OCI-LY1 (cell line): ENCODE results near the gene OR52M1.
"Not testable (repeated sequence)": the region's sequence is repeated elsewhere in the genome, so short reads cannot be mapped to it uniquely, and the experiment has no call there.

Experiments used
- H2AFZ ChIP-seq: fragments of 200-600 bp; sonication (generic), shearing (Covaris generic); 2 replicates; pipeline ENCODE4 v1.6.0; 2014; ENCODE audit warnings: antibody characterized with exemption, mild to moderate bottlenecking, low read length
- H3F3A ChIP-seq: fragments of 200-600 bp; sonication (generic), shearing (Covaris generic); 2 replicates; pipeline ENCODE4 v1.6.0; 2014; ENCODE audit warnings: mild to moderate bottlenecking, antibody characterized with exemption, low read length, moderate library complexity; ENCODE audit not compliant: insufficient read depth
- H3K27ac ChIP-seq: fragments of 200-600 bp; sonication (generic); 2 replicates; pipeline ENCODE4 v1.5.1; 2014; ENCODE audit warnings: low read length, mixed run types, mild to moderate bottlenecking, low read depth; ENCODE audit not compliant: poor library complexity, severe bottlenecking
- H3K27me3 ChIP-seq: fragments of 200-600 bp; sonication (generic); 2 replicates; pipeline ENCODE4 v1.6.0; 2014; ENCODE audit warnings: antibody characterized with exemption, mild to moderate bottlenecking, low read length, moderate library complexity; ENCODE audit not compliant: insufficient read depth
- H3K36me3 ChIP-seq: fragments of 200-600 bp; sonication (generic); 2 replicates; pipeline ENCODE4 v1.6.1; 2014; ENCODE audit warnings: mild to moderate bottlenecking, antibody characterized with exemption, low read length, moderate library complexity, mixed read lengths; ENCODE audit not compliant: insufficient read depth
- H3K4me1 ChIP-seq: fragments of 200-600 bp; sonication (generic); 2 replicates; pipeline ENCODE4 v1.5.1; 2014; ENCODE audit warnings: mild to moderate bottlenecking, low read length, moderate library complexity; ENCODE audit not compliant: insufficient read depth, severe bottlenecking
- H3K4me2 ChIP-seq: fragments of 200-600 bp; sonication (generic), shearing (Covaris generic); 2 replicates; pipeline ENCODE4 v1.6.1; 2014; ENCODE audit warnings: low read length
- H3K4me3 ChIP-seq: fragments of 200-600 bp; sonication (generic); 2 replicates; pipeline ENCODE4 v1.5.1; 2014; ENCODE audit warnings: low read length, low read depth, mild to moderate bottlenecking, mixed read lengths; ENCODE audit not compliant: poor library complexity, severe bottlenecking
- H3K79me2 ChIP-seq: fragments of 200-600 bp; shearing (Covaris generic); 2 replicates; pipeline ENCODE4 v1.6.1; 2016; ENCODE audit warnings: mixed run types, low read length, mixed read lengths; ENCODE audit not compliant: insufficient read depth
- H3K9ac ChIP-seq: fragments of 200-600 bp; sonication (generic), shearing (Covaris generic); 2 replicates; pipeline ENCODE4 v1.6.1; 2014; ENCODE audit warnings: mild to moderate bottlenecking, low read length, mixed read lengths
- H3K9me2 ChIP-seq: fragments of 200-600 bp; sonication (generic), shearing (Covaris generic); 2 replicates; pipeline ENCODE4 v1.6.1; 2014; ENCODE audit warnings: low read depth, mild to moderate bottlenecking, low read length, mixed read lengths
- H3K9me3 ChIP-seq: fragments of 200-600 bp; shearing (Covaris generic); 2 replicates; pipeline ENCODE4 v1.6.1; 2014; ENCODE audit warnings: low read length, mixed read lengths
- H4K20me1 ChIP-seq: fragments of 200-600 bp; sonication (generic), shearing (Covaris generic); 2 replicates; pipeline ENCODE4 v1.6.0; 2016; ENCODE audit warnings: mild to moderate bottlenecking, low read length; ENCODE audit not compliant: insufficient read depth
- EZH2 ChIP-seq: fragments of 200-600 bp; sonication (generic), shearing (Covaris generic); IDR thresholded peaks from 2 replicates; pipeline ENCODE4 v1.8.0; 2017; ENCODE audit warnings: borderline replicate concordance, mixed run types, mild to moderate bottlenecking, antibody characterized with exemption, low read length, moderate library complexity, mixed read lengths
- TF ChIP-seq, protein P1 (sequence below): fragments of 200-600 bp; sonication (generic), shearing (Covaris generic); IDR thresholded peaks from 2 replicates; pipeline ENCODE4 v1.5.1; 2017; ENCODE audit warnings: mild to moderate bottlenecking, antibody characterized with exemption, low read length, moderate library complexity, mixed read lengths

The OR52M1 gene

DNA sequence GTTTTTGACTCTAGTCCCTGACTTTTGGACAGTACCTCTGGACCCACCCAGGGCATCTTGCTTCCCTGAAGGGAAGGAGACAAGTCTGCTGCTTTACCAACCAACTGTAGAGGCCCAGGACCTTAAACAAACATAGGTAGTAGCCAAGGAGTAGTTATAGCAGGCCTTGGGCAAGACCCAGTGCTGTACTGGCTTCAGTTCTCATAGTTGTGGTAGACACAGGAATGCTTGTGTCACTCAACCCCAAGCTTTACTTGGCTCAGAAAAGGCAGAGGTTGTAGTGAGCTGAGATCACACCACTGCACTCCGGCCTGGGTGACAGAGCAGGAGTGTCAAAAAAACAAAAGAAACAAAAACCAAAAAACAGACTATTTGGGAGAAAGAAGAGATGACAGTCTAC, 21.3 kb upstream of the OR52M1 start:
- no peak overlapping the region for H2AFZ ChIP-seq
- no peaks in the 10 kb centered on the region for H3K4me1 ChIP-seq
- no peak overlapping the region for H3K27ac ChIP-seq
- no peak overlapping the region for H3K9ac ChIP-seq
- no peaks in the 10 kb centered on the region for H3K9me2 ChIP-seq
- H3K36me3 ChIP-seq, result no peaks in the 10 kb centered on the region
- no peak overlapping the region for H3K4me3 ChIP-seq
- H3K4me2 ChIP-seq, result no peak overlapping the region
- no peaks in the 10 kb centered on the region for H3F3A ChIP-seq
- H3K9me3 ChIP-seq, result no peaks in the 10 kb centered on the region
- H4K20me1 ChIP-seq, result no peaks in the 10 kb centered on the region
- TF ChIP-seq, protein P1, sequence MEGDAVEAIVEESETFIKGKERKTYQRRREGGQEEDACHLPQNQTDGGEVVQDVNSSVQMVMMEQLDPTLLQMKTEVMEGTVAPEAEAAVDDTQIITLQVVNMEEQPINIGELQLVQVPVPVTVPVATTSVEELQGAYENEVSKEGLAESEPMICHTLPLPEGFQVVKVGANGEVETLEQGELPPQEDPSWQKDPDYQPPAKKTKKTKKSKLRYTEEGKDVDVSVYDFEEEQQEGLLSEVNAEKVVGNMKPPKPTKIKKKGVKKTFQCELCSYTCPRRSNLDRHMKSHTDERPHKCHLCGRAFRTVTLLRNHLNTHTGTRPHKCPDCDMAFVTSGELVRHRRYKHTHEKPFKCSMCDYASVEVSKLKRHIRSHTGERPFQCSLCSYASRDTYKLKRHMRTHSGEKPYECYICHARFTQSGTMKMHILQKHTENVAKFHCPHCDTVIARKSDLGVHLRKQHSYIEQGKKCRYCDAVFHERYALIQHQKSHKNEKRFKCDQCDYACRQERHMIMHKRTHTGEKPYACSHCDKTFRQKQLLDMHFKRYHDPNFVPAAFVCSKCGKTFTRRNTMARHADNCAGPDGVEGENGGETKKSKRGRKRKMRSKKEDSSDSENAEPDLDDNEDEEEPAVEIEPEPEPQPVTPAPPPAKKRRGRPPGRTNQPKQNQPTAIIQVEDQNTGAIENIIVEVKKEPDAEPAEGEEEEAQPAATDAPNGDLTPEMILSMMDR, result no peak
- TF ChIP-seq EZH2, result no peak
- no peaks in the 10 kb centered on the region for H3K79me2 ChIP-seq
- H3K27me3 ChIP-seq, result no peaks in the 10 kb centered on the region

DNA sequence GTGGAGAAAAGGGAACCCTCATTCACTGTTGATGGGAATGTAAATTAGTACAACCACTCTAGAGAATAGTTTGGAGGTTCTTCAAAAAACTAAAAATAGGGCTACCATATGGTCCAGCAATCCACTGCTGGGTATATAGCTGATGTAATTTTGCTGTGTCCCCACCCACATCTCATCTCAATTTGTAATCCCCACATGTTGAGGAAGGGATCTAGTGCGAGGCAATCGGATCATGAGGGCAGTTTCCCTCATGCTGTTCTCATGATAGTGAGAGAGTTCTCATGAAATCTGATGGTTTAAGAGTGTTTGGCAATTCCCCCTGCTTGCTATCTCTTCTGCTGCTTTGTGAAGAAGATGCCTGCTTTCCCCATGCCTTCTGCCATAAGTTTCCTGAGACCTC, 17.1 kb upstream of the OR52M1 start:
- no peaks in the 10 kb centered on the region for H3K9me3 ChIP-seq
- no peak overlapping the region for H3K9ac ChIP-seq
- H3K4me3 ChIP-seq, result no peak overlapping the region
- H3K79me2 ChIP-seq, result no peaks in the 10 kb centered on the region
- H3F3A ChIP-seq, result no peaks in the 10 kb centered on the region
- no peak overlapping the region for H3K4me2 ChIP-seq
- H4K20me1 ChIP-seq, result no peaks in the 10 kb centered on the region
- no peaks in the 10 kb centered on the region for H3K27me3 ChIP-seq
- H2AFZ ChIP-seq, result no peak overlapping the region
- H3K36me3 ChIP-seq, result no peaks in the 10 kb centered on the region
- H3K27ac ChIP-seq, result no peak overlapping the region
- no peaks in the 10 kb centered on the region for H3K4me1 ChIP-seq
- no peaks in the 10 kb centered on the region for H3K9me2 ChIP-seq
- TF ChIP-seq, protein P1, result no peak

DNA sequence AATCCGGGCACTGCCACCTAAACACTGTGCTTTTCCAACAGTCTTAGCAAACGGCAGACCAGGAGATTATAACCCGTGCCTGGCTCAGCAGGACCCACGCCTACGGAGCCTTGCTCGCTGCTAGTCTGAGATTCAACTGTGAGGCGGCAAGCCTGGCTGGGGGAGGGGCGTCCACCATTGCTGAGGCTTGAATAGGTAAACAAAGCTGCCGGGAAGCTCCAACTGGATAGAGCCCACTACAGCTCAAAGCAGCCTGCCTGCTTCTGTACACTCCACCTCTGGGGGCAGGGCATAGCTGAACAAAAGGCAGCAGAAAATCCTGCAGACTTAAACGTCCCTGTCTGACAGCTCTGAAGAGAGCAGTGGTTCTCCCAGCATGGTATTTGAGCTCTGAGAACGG, 13.3 kb upstream of the OR52M1 start:
- H3K9me3 ChIP-seq, H3K4me3 ChIP-seq, H3K27me3 ChIP-seq, H3F3A ChIP-seq, H3K9me2 ChIP-seq, H4K20me1 ChIP-seq, H3K36me3 ChIP-seq, H3K4me1 ChIP-seq, H3K79me2 ChIP-seq, H3K9ac ChIP-seq, H2AFZ ChIP-seq, H3K4me2 ChIP-seq, H3K27ac ChIP-seq: not testable (repeated sequence)

DNA sequence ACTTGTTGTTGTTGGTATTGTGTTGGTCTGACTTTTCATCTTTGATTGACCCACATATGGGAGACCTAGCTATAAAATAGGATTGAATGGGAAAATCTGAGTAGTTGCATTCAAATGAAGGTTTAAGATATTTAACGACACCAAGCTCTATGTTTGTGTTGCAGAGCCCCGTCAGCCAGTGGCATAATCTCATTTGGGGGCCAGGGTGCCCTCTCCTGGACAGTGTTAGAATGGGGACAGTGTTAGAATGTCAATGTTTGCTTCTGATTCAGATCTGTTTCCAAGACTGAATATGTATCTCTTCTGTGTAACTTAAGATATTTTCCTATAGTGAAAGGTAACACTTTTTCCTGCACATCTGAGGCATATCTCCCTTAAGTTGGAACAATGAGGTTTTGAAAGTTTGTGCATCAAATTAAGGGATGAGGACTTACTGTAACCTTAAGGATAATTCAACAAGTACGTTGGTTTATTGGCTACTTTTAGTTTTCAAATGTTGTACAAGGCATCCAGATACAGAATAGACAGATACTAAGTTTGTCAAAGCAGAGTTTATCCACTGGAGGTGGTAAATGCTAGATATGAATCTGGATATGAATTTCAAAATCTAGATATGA, 5.3 kb upstream of the OR52M1 start:
- H3K79me2 ChIP-seq, result no peaks in the 10 kb centered on the region
- H3K4me2 ChIP-seq, result no peak overlapping the region
- TF ChIP-seq, protein P1, result peak; percentile 81
- TF ChIP-seq EZH2, result no peak
- no peaks in the 10 kb centered on the region for H3K9me2 ChIP-seq
- no peak overlapping the region for H3K27ac ChIP-seq
- H3K9ac ChIP-seq, result no peak overlapping the region
- H4K20me1 ChIP-seq, result no peaks in the 10 kb centered on the region
- H3K27me3 ChIP-seq, result no peaks in the 10 kb centered on the region
- H3K9me3 ChIP-seq, result no peaks in the 10 kb centered on the region
- no peak overlapping the region for H3K4me3 ChIP-seq
- H3K36me3 ChIP-seq, result no peaks in the 10 kb centered on the region
- H3K4me1 ChIP-seq, result no peaks in the 10 kb centered on the region
- H3F3A ChIP-seq, result no peaks in the 10 kb centered on the region
- H2AFZ ChIP-seq, result no peak overlapping the region
